Gastrocnemius medialis (tissue), 4 donors: ENCODE measurements around the gene THRB. TPM values are rescaled to one million over a fixed set of nuclear protein-coding genes. Genes with fewer than 3 reads are reported as not detected.

Experiments
- ATAC-seq, 2 donors: fragments of 150-250 bp; one replicate each; pipeline ENCODE4 v1.9.1; 2016
- DNase-seq, 2 donors: peaks; one replicate each; pipeline ENCODE4 v3.0.0-alpha.2; 2019
- H3K27ac ChIP-seq, 4 donors: fragments of 200-600 bp; sonication (generic); 1 replicate in 1 of 4; 2 replicates in 3 of 4; pipeline ENCODE4 v1.5.1; 2016 to 2018; ENCODE audit warnings: mild to moderate bottlenecking in 2 of 4, moderate library complexity in 1 of 4
- H3K27me3 ChIP-seq, 3 donors: fragments of 200-600 bp; sonication (generic) in 2 of 3; 1 replicate in 1 of 3; 2 replicates in 2 of 3; pipeline versions ENCODE4 v1.5.1 to v1.6.0; 2016 to 2019; ENCODE audit warnings: mild to moderate bottlenecking in 1 of 3, moderate library complexity in 1 of 3
- H3K36me3 ChIP-seq, 2 donors: fragments of 200-600 bp; sonication (generic) in 1 of 2; one replicate each; pipeline ENCODE4 v1.5.1; 2017 to 2018
- H3K4me1 ChIP-seq, 2 donors: fragments of 200-600 bp; sonication (generic) in 1 of 2; one replicate each; pipeline ENCODE4 v1.5.1; 2016 to 2017; ENCODE audit warnings: mild to moderate bottlenecking in 2 of 2
- H3K4me3 ChIP-seq, 4 donors: fragments of 200-600 bp; sonication (generic) in 3 of 4; 1 replicate in 1 of 4; 2 replicates in 3 of 4; pipeline ENCODE4 v1.5.1; 2016 to 2019; ENCODE audit warnings: mild to moderate bottlenecking in 2 of 4
- H3K9me3 ChIP-seq, 3 donors: fragments of 200-600 bp; sonication (generic) in 2 of 3; 1 replicate in 1 of 3; 2 replicates in 2 of 3; pipeline ENCODE4 v1.5.1; 2016 to 2019
- CTCF ChIP-seq, 5 experiments: fragments of 450-650 bp in 3 of 5; fragments of 200-600 bp in 2 of 5; sonication (generic) in 2 of 5; IDR thresholded peaks in 4 of 5; conservative IDR thresholded peaks in 1 of 5; 1 replicate in 4 of 5; 2 replicates in 1 of 5; pipeline ENCODE4 v1.5.1; 2016 to 2019; ENCODE audit warnings: antibody characterized with exemption in 5 of 5, mild to moderate bottlenecking in 3 of 5, moderate library complexity in 3 of 5
- POLR2A ChIP-seq, 2 donors: fragments of 450-650 bp; IDR thresholded peaks; one replicate each; pipeline ENCODE4 v1.6.1; 2017; ENCODE audit warnings: antibody characterized with exemption in 2 of 2, mild to moderate bottlenecking in 2 of 2, moderate library complexity in 2 of 2
- in situ Hi-C, 4 donors: fragments of 200-750 bp; cut with MboI; loops; one replicate each; pipeline versions ENCODE4 v1.15.0 to v1.8.0; 2017; ENCODE audit warnings: low sequenced_read_pairs in 4 of 4
- intact Hi-C: fragments of 100-400 bp; cut with DNase I; formaldehyde crosslinking; loops from one replicate; pipeline ENCODE4 v1.15.1; 2023; ENCODE audit warnings: low total_unique reads
- total RNA-seq, 4 donors: library from RNA; depleted of rRNA; stranded (reverse); fragments of >200 nt; gene quantifications; one replicate each; pipeline versions ENCODE4 v1.1.0 to v1.2.3, GENCODE V29; 2016

THRB gene
- total RNA-seq, 4 donors from 2014 or later, result 20.1 to 60.0 (median 25.3) TPM

- DNase-seq, result peak in 1 of 2 donors; percentile 45
- Histone ChIP-seq H3K4me3 (no peak overlapping the region), H3K4me1 (peaks cover 14 to 18% of the 10 kb centered on the region in 2 donors), H3K36me3 (peaks cover 0 to 21% of the 10 kb centered on the region in 2 donors), H3K27me3 (no peaks in the 10 kb centered on the region), H3K9me3 (no peaks in the 10 kb centered on the region), H3K27ac (peak overlapping the region; percentile 8 to 57 (median 43))
- intact Hi-C loops, result no loop called here
- peak; percentile 59 to 87 for ATAC-seq
- in situ Hi-C loops, result no loop called here
- TF ChIP-seq POLR2A (IDR thresholded peaks at IDR 0.05) (no peak), CTCF (IDR thresholded peaks at IDR 0.05 in 4 of 5, conservative IDR thresholded peaks at IDR 0.05 in 1 of 5) (no peak)
Measured at GRCh38 chr3:24128199-24129005, 366.2 kb downstream of the THRB start.

DNA sequence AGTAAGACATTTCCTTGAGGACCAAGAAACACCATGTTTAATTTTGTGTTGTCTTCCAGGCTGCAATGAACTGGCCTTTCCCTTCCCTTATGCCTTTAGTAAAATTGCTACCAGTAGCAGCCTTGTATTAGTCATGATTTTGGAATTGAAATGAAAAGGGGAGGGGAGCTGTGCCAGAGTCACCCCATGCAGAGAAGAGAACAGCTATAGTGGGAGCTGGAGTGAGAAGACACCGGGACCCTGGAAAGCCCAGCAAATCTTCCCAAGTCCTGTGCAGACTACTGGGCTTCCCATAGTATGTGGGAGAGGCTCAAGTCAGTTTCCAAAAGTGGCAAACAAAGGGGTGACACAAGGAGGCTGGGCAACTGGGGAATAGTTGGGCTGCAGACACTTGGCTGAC is 371.1 kb downstream of the THRB start:
- TF ChIP-seq CTCF (IDR thresholded peaks at IDR 0.05 in 4 of 5, conservative IDR thresholded peaks at IDR 0.05 in 1 of 5), result no peak
- no peak for TF ChIP-seq POLR2A (IDR thresholded peaks at IDR 0.05)
- Histone ChIP-seq H3K27me3 (no peaks in the 10 kb centered on the region), H3K36me3 (peaks cover 0 to 16% of the 10 kb centered on the region in 2 donors), H3K9me3 (no peaks in the 10 kb centered on the region), H3K27ac (no peak overlapping the region), H3K4me3 (no peak overlapping the region), H3K4me1 (peaks cover 13 to 17% of the 10 kb centered on the region in 2 donors)
- in situ Hi-C loops, result no loop called here
- intact Hi-C loops, result no loop called here
- DNase-seq, result no peak
- no peak for ATAC-seq

DNA sequence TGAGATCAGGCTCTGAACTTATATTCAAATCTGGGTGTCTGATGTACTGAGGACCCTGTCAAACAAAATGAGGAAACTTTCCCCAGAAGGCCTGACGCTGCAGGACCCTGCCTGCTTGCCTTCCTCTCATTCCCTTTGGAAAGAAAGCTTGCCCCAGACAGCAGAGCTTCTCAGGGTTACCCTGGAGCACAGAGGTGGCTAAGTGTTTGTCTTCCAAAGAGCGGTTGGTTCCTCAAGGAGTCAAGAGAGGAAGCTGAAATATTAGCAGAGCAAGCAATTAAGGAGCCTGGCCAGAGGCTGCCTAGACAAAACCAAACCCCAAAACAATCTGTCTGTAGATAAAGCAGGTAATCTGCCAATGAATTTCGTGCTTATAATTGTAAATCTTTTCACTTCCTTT is 374.2 kb downstream of the THRB start:
- ATAC-seq, result no peak
- Histone ChIP-seq H3K27me3 (no peaks in the 10 kb centered on the region), H3K9me3 (no peaks in the 10 kb centered on the region), H3K36me3 (peaks cover 0 to 6% of the 10 kb centered on the region in 2 donors), H3K4me3 (no peak overlapping the region), H3K27ac (peak overlapping the region in 1 of 4 donors; percentile 22), H3K4me1 (peaks cover 10% of the 10 kb centered on the region in 2 donors)
- in situ Hi-C loops, result no loop called here
- intact Hi-C loops, result no loop called here
- DNase-seq, result no peak
- TF ChIP-seq CTCF (IDR thresholded peaks at IDR 0.05 in 4 of 5, conservative IDR thresholded peaks at IDR 0.05 in 1 of 5), result no peak
- TF ChIP-seq POLR2A (IDR thresholded peaks at IDR 0.05), result no peak

- Histone ChIP-seq H3K4me3 (no peak overlapping the region), H3K27ac (peak overlapping the region; percentile 13 to 60 (median 46)), H3K27me3 (no peaks in the 10 kb centered on the region), H3K9me3 (no peaks in the 10 kb centered on the region), H3K4me1 (peaks cover 10% of the 10 kb centered on the region in 2 donors), H3K36me3 (peaks cover 0 to 6% of the 10 kb centered on the region in 2 donors)
- peak; percentile 53 to 83 for ATAC-seq
- peak in 1 of 2 donors; percentile 25 for DNase-seq
- in situ Hi-C loops (no loop called here), intact Hi-C loops (no loop called here)
- no peak for TF ChIP-seq CTCF (IDR thresholded peaks at IDR 0.05 in 4 of 5, conservative IDR thresholded peaks at IDR 0.05 in 1 of 5)
- TF ChIP-seq POLR2A (IDR thresholded peaks at IDR 0.05), result no peak
Measured at GRCh38 chr3:24119321-24119751, 375.3 kb downstream of the THRB start.
